WTC11 (cell line): ENCODE results near the gene NEK3. TPM values are rescaled to one million over a fixed set of nuclear protein-coding genes. Genes with fewer than 3 reads are reported as not detected.

Experiments
- ATAC-seq: fragments of 200-7000 bp; cut with Tn5 transposase; 2 replicates; pipeline ENCODE4 v1.10.0; 2021; ENCODE audit warnings: mild to moderate bottlenecking, moderate library complexity
- CTCF ChIA-PET: fragments of 300-600 bp; sonication (Branson Sonifier 250); formaldehyde crosslinking; loops from one replicate; lab custom pipeline; 2021; ENCODE audit warnings: antibody characterized with exemption; lab: Charles Lee
- POLR2A ChIA-PET: fragments of 350-600 bp; sonication (Branson Sonifier 250); formaldehyde crosslinking; loops from one replicate; lab custom pipeline; 2021; ENCODE audit warnings: antibody characterized with exemption; lab: Charles Lee
- DNase-seq: peaks from one replicate; pipeline ENCODE4 v3.0.0; 2021; ENCODE audit warnings: low spot score
- H3K27ac Mint-ChIP-seq: 2 replicates; pipeline ENCODE4 v1.8.0; 2021; ENCODE audit warnings: mixed read lengths
- H3K27me3 Mint-ChIP-seq: 2 replicates; pipeline ENCODE4 v1.8.0; 2021; ENCODE audit warnings: low read depth, mild to moderate bottlenecking, moderate library complexity, mixed read lengths
- H3K36me3 Mint-ChIP-seq: 2 replicates; pipeline ENCODE4 v1.8.0; 2021; ENCODE audit warnings: mixed read lengths
- H3K4me1 Mint-ChIP-seq: 2 replicates; pipeline ENCODE4 v1.8.0; 2022; ENCODE audit warnings: mixed read lengths
- H3K4me3 Mint-ChIP-seq: 2 replicates; pipeline ENCODE4 v1.8.0; 2021; ENCODE audit warnings: mild to moderate bottlenecking, moderate library complexity, mixed read lengths
- H3K9me3 Mint-ChIP-seq: 2 replicates; pipeline ENCODE4 v1.8.0; 2021; ENCODE audit warnings: mixed read lengths
- CREM ChIP-seq: sonication (generic); formaldehyde crosslinking; IDR thresholded peaks from 2 replicates; pipeline ENCODE4 v1.8.1; 2022; ENCODE audit warnings: mild to moderate bottlenecking, missing genetic modification reagents, moderate library complexity
- EMX1 ChIP-seq: fragments of 250-450 bp; sonication (Bioruptor Pico); IDR thresholded peaks from 2 replicates; pipeline ENCODE4 v1.8.0; 2021; ENCODE audit warnings: mild to moderate bottlenecking
- HMGA2 ChIP-seq: fragments of 250-450 bp; sonication (Bioruptor Pico); IDR thresholded peaks from 2 replicates; pipeline ENCODE4 v1.4.0; 2021; ENCODE audit warnings: mild to moderate bottlenecking, moderate library complexity
- JUN ChIP-seq: sonication (generic); formaldehyde crosslinking; IDR thresholded peaks from 2 replicates; pipeline ENCODE4 v1.8.0; 2023; ENCODE audit warnings: mild to moderate bottlenecking, missing genetic modification reagents
- KAT7 ChIP-seq: sonication (generic); formaldehyde crosslinking; IDR thresholded peaks from 2 replicates; pipeline ENCODE4 v1.8.1; 2023; ENCODE audit warnings: missing genetic modification reagents, mild to moderate bottlenecking, borderline replicate concordance
- MXD4 ChIP-seq: fragments of 250-450 bp; sonication (Bioruptor Pico); IDR thresholded peaks from 2 replicates; pipeline ENCODE4 v1.8.0; 2021; ENCODE audit warnings: mild to moderate bottlenecking, moderate library complexity, borderline replicate concordance
- NR1H2 ChIP-seq: sonication (generic); formaldehyde crosslinking; IDR thresholded peaks from 2 replicates; pipeline ENCODE4 v1.9.0; 2021; ENCODE audit warnings: mild to moderate bottlenecking, moderate library complexity, missing genetic modification reagents
- RORB ChIP-seq: fragments of 250-450 bp; sonication (Bioruptor Pico); IDR thresholded peaks from 2 replicates; pipeline ENCODE4 v1.9.0; 2021; ENCODE audit warnings: mild to moderate bottlenecking
- TCF7 ChIP-seq: sonication (generic); formaldehyde crosslinking; IDR thresholded peaks from 2 replicates; pipeline ENCODE4 v1.8.0; 2022; ENCODE audit warnings: mild to moderate bottlenecking, low read depth, missing genetic modification reagents, moderate library complexity
- ZBTB21 ChIP-seq: sonication (generic); formaldehyde crosslinking; IDR thresholded peaks from 2 replicates; pipeline ENCODE4 v1.8.1; 2023; ENCODE audit warnings: mild to moderate bottlenecking, missing genetic modification reagents, borderline replicate concordance
- ZNF121 ChIP-seq: sonication (generic); formaldehyde crosslinking; IDR thresholded peaks from 2 replicates; pipeline ENCODE4 v1.8.0; 2023; ENCODE audit warnings: missing genetic modification reagents
- ZNF317 ChIP-seq: sonication (generic); formaldehyde crosslinking; IDR thresholded peaks from 2 replicates; pipeline ENCODE4 v1.8.1; 2023; ENCODE audit warnings: low read depth, mild to moderate bottlenecking, moderate library complexity, missing genetic modification reagents, borderline replicate concordance
- ZNF423 ChIP-seq: fragments of 250-450 bp; sonication (Bioruptor Pico); IDR thresholded peaks from 2 replicates; pipeline ENCODE4 v2.1.2; 2022; ENCODE audit warnings: mild to moderate bottlenecking, moderate library complexity
- total RNA-seq: library from RNA; stranded (reverse); gene quantifications from 3 replicates; pipeline ENCODE4 v1.2.3, GENCODE V29; 2021
- TF ChIP-seq, protein P1 (sequence below): sonication (generic); formaldehyde crosslinking; IDR thresholded peaks from 2 replicates; pipeline ENCODE4 v1.8.0; 2023; ENCODE audit warnings: mild to moderate bottlenecking, missing genetic modification reagents
- TF ChIP-seq, protein P2 (sequence below): fragments of 250-450 bp; sonication (Bioruptor Pico); IDR thresholded peaks from 2 replicates; pipeline ENCODE4 v1.9.0; 2021; ENCODE audit warnings: moderate library complexity, mild to moderate bottlenecking, inconsistent platforms, borderline replicate concordance
- TF ChIP-seq, protein P3 (sequence below): sonication (generic); formaldehyde crosslinking; IDR thresholded peaks from 2 replicates; pipeline ENCODE4 v1.8.0; 2022; ENCODE audit warnings: mild to moderate bottlenecking, missing genetic modification reagents
- TF ChIP-seq, protein P4 (sequence below): sonication (generic); formaldehyde crosslinking; IDR thresholded peaks from 2 replicates; pipeline ENCODE4 v1.8.0; 2023; ENCODE audit warnings: missing genetic modification reagents
- TF ChIP-seq, protein P5 (sequence below): sonication (generic); formaldehyde crosslinking; IDR thresholded peaks from 2 replicates; pipeline ENCODE4 v1.8.0; 2022; ENCODE audit warnings: mild to moderate bottlenecking, missing genetic modification reagents
- TF ChIP-seq, protein P6 (sequence below): fragments of 250-450 bp; sonication (Bioruptor Pico); IDR thresholded peaks from 2 replicates; pipeline ENCODE4 v1.8.0; 2021; ENCODE audit warnings: mild to moderate bottlenecking
- TF ChIP-seq, protein P7 (sequence below): sonication (generic); formaldehyde crosslinking; IDR thresholded peaks from 2 replicates; pipeline ENCODE4 v1.8.1; 2022; ENCODE audit warnings: missing genetic modification reagents, borderline replicate concordance

Gene NEK3
- total RNA-seq, 1 experiment from 2014 or later, result 33.3 TPM

DNA sequence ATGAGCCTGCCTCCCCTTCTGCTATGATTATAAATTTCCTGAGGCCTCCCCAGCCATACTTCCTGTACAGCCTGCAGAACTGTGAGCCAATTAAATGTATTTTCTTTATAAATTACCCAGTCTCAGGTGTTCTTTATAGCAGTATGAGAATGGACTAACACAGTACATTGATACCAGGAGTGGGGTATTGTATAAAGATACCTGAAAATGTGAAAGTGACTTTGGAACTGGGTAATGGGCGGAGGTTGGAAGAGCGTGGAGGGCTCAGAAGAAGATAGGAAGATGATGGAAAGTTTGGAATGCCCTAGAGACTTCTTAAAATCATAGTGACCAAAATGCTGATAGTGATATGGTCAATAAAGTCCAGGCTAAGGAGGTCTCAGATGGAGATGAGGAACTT, 63.3 kb downstream of the NEK3 start:
- POLR2A ChIA-PET, result no interaction called here
- Mint-ChIP-seq H3K4me1 (peaks cover 7% of the 10 kb centered on the region), H3K27me3 (no peaks in the 10 kb centered on the region), H3K27ac (no peak overlapping the region), H3K36me3 (peaks cover 6% of the 10 kb centered on the region), H3K9me3 (peaks cover 10% of the 10 kb centered on the region), H3K4me3 (no peak overlapping the region)
- TF ChIP-seq ZNF121 (CRISPR knock-in tag), result no peak
- TF ChIP-seq, protein P1, sequence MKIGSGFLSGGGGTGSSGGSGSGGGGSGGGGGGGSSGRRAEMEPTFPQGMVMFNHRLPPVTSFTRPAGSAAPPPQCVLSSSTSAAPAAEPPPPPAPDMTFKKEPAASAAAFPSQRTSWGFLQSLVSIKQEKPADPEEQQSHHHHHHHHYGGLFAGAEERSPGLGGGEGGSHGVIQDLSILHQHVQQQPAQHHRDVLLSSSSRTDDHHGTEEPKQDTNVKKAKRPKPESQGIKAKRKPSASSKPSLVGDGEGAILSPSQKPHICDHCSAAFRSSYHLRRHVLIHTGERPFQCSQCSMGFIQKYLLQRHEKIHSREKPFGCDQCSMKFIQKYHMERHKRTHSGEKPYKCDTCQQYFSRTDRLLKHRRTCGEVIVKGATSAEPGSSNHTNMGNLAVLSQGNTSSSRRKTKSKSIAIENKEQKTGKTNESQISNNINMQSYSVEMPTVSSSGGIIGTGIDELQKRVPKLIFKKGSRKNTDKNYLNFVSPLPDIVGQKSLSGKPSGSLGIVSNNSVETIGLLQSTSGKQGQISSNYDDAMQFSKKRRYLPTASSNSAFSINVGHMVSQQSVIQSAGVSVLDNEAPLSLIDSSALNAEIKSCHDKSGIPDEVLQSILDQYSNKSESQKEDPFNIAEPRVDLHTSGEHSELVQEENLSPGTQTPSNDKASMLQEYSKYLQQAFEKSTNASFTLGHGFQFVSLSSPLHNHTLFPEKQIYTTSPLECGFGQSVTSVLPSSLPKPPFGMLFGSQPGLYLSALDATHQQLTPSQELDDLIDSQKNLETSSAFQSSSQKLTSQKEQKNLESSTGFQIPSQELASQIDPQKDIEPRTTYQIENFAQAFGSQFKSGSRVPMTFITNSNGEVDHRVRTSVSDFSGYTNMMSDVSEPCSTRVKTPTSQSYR (CRISPR knock-in tag), result no peak
- TF ChIP-seq, protein P2, sequence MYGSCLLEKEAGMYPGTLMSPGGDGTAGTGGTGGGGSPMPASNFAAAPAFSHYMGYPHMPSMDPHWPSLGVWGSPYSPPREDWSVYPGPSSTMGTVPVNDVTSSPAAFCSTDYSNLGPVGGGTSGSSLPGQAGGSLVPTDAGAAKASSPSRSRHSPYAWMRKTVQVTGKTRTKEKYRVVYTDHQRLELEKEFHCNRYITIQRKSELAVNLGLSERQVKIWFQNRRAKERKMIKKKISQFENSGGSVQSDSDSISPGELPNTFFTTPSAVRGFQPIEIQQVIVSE (CRISPR knock-in tag), result no peak
- no peak for TF ChIP-seq ZNF317
- TF ChIP-seq, protein P3, sequence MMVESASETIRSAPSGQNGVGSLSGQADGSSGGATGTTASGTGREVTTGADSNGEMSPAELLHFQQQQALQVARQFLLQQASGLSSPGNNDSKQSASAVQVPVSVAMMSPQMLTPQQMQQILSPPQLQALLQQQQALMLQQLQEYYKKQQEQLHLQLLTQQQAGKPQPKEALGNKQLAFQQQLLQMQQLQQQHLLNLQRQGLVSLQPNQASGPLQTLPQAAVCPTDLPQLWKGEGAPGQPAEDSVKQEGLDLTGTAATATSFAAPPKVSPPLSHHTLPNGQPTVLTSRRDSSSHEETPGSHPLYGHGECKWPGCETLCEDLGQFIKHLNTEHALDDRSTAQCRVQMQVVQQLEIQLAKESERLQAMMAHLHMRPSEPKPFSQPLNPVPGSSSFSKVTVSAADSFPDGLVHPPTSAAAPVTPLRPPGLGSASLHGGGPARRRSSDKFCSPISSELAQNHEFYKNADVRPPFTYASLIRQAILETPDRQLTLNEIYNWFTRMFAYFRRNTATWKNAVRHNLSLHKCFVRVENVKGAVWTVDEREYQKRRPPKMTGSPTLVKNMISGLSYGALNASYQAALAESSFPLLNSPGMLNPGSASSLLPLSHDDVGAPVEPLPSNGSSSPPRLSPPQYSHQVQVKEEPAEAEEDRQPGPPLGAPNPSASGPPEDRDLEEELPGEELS (CRISPR knock-in tag), result no peak
- TF ChIP-seq, protein P4, sequence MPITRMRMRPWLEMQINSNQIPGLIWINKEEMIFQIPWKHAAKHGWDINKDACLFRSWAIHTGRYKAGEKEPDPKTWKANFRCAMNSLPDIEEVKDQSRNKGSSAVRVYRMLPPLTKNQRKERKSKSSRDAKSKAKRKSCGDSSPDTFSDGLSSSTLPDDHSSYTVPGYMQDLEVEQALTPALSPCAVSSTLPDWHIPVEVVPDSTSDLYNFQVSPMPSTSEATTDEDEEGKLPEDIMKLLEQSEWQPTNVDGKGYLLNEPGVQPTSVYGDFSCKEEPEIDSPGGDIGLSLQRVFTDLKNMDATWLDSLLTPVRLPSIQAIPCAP (CRISPR knock-in tag), result no peak
- no peak for TF ChIP-seq HMGA2
- no peak for TF ChIP-seq JUN (CRISPR knock-in tag)
- no peak for TF ChIP-seq EMX1 (CRISPR knock-in tag)
- TF ChIP-seq ZNF423, result no peak
- no peak for TF ChIP-seq RORB (CRISPR knock-in tag)
- TF ChIP-seq CREM (CRISPR knock-in tag), result no peak
- no peak for TF ChIP-seq ZBTB21 (CRISPR knock-in tag)
- TF ChIP-seq, protein P5, sequence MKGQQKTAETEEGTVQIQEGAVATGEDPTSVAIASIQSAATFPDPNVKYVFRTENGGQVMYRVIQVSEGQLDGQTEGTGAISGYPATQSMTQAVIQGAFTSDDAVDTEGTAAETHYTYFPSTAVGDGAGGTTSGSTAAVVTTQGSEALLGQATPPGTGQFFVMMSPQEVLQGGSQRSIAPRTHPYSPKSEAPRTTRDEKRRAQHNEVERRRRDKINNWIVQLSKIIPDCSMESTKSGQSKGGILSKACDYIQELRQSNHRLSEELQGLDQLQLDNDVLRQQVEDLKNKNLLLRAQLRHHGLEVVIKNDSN (CRISPR knock-in tag), result no peak
- TF ChIP-seq, protein P6, sequence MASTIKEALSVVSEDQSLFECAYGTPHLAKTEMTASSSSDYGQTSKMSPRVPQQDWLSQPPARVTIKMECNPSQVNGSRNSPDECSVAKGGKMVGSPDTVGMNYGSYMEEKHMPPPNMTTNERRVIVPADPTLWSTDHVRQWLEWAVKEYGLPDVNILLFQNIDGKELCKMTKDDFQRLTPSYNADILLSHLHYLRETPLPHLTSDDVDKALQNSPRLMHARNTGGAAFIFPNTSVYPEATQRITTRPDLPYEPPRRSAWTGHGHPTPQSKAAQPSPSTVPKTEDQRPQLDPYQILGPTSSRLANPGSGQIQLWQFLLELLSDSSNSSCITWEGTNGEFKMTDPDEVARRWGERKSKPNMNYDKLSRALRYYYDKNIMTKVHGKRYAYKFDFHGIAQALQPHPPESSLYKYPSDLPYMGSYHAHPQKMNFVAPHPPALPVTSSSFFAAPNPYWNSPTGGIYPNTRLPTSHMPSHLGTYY (CRISPR knock-in tag), result no peak
- no peak for TF ChIP-seq KAT7 (CRISPR knock-in tag)
- no peak for TF ChIP-seq NR1H2 (CRISPR knock-in tag)
- no peak for TF ChIP-seq TCF7 (CRISPR knock-in tag)
- no peak for TF ChIP-seq MXD4 (CRISPR knock-in tag)
- TF ChIP-seq, protein P7, sequence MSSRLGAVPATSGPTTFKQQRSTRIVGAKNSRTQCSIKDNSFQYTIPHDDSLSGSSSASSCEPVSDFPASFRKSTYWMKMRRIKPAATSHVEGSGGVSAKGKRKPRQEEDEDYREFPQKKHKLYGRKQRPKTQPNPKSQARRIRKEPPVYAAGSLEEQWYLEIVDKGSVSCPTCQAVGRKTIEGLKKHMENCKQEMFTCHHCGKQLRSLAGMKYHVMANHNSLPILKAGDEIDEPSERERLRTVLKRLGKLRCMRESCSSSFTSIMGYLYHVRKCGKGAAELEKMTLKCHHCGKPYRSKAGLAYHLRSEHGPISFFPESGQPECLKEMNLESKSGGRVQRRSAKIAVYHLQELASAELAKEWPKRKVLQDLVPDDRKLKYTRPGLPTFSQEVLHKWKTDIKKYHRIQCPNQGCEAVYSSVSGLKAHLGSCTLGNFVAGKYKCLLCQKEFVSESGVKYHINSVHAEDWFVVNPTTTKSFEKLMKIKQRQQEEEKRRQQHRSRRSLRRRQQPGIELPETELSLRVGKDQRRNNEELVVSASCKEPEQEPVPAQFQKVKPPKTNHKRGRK, result no peak
- ATAC-seq (no peak), DNase-seq (no peak)
- CTCF ChIA-PET, result no interaction called here
